ENCODE results near the gene TMEM117. TPM values are rescaled to one million over a fixed set of nuclear protein-coding genes. Genes with fewer than 3 reads are reported as not detected.
"Not testable (repeated sequence)": the region's sequence is repeated elsewhere in the genome, so short reads cannot be mapped to it uniquely, and the experiment has no call there.

The TMEM117 gene
- total RNA-seq, 1 experiment from 2014 or later: 12.0 TPM

DNA sequence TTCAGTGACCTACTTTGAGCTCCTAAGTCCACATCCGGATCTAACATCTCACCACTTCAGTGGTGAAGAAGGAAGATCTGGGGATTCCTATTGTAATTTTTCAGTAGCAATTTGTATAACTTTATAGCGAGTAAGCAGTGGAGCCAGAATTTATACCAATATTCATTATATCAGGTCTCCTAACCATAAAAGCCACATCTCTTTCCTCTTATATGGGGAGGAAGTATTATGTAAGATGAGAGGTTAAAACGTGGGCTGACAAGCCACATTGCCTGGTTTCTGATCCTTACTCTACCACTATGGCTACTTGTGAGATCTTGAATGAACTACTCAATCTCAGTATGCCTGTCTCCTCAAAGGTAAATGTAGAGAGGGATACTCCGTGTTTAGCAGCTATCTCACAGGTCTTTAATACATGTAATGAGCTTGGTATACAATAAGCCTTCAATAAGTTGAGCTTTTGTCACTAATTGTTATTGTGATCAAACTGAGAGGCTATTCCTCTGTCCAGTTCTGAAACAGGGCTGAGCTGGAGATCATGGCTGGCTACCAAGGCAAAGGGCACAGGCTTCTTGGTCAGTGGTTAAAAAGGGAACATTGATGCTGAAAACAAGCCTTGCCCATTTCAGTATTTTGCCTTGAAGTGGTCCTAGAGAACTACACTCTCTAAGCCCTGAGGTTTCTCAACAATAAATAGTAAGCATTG lies 3.3 kb upstream of the TMEM117 start:
- no peak for DNase-seq (ENCODE audit: low read depth)
- in situ Hi-C loops (cut with HindIII; ENCODE audit: low pct_unique_long_range_greater_than_20kb, low sequenced_read_pairs): no loop called here

DNA sequence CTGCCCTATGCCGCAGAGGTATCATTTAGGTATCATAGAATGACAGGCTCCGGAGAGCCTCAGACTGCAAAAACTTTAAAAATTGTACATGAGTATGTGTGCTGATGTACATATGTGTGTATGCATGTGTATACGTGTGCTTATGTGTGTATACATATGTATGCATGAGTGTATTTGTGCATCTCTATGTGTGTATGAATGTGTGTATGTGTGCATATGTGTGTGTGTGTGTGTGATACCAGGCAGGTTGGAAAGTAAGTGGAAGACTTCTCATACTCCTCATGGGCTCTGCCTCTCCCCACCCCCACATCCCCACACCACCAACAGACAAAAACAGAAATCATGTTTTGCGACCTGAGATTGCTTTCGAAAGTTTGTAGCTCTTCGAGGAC lies 621 bp upstream of the TMEM117 start:
- DNase-seq (ENCODE audit: low read depth): peak; percentile 17
- in situ Hi-C loops (cut with HindIII; ENCODE audit: low pct_unique_long_range_greater_than_20kb, low sequenced_read_pairs): no loop called here

DNA sequence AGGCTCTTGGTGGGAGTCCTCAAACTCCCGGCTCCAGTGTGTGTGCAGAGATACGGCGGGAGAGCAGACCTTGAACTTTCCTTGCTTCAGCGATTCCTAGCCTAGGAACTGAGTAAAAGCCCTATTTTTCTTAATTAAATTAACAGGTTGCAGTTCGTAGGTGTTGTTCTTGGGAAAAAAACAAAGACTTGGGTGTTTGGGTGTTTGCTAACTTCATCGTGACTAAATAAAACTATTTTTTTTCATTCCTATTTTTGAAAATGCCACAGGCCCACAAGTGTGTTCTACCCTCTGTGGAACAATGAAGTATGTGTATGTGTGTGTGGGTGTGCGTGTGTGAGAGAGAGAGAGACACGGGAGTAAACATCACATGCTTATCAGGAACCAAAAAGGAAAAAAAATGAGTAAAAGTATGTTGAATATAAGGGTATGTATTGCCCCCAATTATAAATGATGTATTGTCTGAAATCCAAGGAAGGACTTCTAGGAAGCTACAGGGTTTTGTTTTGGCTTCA lies 651 bp downstream of the TMEM117 start:
- in situ Hi-C loops (cut with HindIII; ENCODE audit: low pct_unique_long_range_greater_than_20kb, low sequenced_read_pairs): no loop called here
- DNase-seq (ENCODE audit: low read depth): no peak

DNA sequence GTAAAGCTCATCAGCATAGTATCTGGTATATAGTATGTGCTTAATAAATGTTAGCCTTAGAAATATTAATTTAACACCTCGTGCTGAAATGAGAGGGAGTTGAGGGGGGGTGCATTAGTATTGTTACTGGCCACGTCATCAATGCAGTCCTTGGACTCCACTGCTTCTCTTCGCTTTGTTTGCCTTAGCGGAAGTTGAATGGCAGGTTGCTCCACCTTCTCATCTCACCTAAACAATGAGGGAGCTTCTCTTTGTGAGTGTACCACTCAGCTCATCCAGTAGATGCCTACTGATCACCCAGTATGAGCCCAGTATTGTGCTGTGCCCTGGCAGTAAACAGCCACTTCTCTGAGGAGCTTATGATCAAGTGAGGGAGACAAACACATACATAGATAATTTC lies 4.5 kb downstream of the TMEM117 start:
- in situ Hi-C loops (cut with HindIII; ENCODE audit: low pct_unique_long_range_greater_than_20kb, low sequenced_read_pairs): no loop called here
- no peak for DNase-seq (ENCODE audit: low read depth)

DNA sequence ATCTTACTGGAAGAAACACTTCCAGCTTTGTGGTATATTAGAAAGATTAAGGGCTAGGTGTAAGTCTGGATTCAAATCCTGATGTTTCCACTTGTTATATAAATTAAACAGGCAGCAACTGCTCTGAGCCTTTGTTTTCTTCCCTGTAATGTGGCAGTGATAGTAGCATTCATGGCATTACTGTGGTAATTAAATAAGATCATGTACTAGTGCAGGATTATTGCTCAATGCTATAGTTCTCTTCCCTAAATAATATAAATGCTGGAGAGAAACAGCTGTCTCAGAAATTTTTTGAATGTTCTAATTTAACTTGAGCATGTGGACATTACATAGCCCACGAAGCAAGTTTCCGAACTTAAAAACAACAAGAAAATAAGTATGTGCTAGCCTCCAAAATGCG lies 5.4 kb downstream of the TMEM117 start:
- DNase-seq (ENCODE audit: low read depth): no peak
- in situ Hi-C loops (cut with HindIII; ENCODE audit: low pct_unique_long_range_greater_than_20kb, low sequenced_read_pairs): no loop called here

DNA sequence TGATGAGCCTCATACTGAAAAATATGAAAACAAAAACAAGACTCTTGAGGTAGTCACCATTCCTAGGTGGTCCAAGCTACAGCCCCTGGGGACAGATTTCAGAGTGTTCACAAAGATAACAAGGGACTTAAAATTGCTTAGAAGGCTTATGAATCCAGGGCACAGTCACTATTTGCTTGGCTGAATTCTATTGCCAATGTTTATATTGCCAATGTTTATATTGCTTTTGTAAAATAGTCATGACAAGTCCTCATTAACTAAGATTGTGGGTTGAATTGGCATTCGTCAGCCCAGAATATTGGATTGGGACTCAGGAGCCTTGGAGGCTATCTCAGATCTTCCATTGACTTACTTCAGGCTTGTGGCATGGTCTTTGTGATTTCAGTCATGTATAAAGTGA lies 6.4 kb downstream of the TMEM117 start:
- DNase-seq (ENCODE audit: low read depth): no peak
- in situ Hi-C loops (cut with HindIII; ENCODE audit: low pct_unique_long_range_greater_than_20kb, low sequenced_read_pairs): no loop called here

DNA sequence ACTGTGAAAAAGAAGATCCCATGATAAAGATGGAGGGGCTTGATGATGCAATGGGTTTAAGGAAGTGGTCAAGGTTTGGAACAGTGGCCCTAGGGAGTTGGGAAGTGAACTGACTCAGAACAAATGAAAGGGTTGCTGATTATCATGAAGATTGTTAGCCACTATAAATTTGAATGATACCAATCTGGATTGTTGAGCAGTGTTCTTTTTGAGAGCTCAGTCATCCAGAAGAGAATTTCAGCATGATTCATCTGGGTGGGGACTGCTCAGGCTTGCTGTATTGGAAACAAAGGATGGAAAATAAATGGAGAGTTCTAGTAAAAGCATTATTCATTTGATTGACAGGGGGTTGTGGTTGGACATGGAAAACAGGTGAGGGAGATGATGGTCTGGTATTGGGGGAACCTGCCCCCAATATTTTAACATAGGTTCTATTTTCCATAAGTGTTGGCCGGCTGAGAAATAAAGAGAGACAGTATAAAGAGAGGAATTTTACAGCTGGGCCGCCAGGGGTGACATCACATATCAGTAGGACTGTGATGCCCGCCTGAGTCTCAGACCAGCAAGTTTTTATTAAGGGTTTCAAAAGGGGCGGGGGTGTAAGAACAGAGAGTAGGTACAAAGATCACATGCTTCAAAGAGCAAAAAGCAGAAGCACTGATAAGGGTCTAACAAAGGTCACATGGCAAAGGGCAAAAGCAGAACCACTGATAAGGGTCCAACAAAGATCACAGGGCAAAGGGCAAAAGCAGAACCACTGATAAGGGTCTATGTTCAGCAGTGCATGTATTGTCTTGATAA lies 11.7 kb downstream of the TMEM117 start:
- in situ Hi-C loops (cut with HindIII; ENCODE audit: low pct_unique_long_range_greater_than_20kb, low sequenced_read_pairs): not testable (repeated sequence)
- DNase-seq (ENCODE audit: low read depth): peak; percentile 76

DNA sequence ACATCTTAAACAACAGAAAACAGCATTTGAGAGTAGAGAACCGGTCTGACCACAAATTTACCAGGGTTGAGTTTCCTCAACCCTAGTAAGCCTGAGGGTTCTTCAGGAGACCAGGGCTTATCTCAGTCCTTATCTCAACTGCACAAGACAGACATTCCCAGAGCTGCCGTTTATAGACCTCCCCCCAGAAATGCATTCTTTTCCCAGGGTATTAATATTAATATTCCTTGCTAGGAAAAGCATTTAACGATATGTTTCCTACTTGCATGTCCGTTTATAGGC lies 12.3 kb downstream of the TMEM117 start:
- in situ Hi-C loops (cut with HindIII; ENCODE audit: low pct_unique_long_range_greater_than_20kb, low sequenced_read_pairs): no loop called here
- no peak for DNase-seq (ENCODE audit: low read depth)

DNA sequence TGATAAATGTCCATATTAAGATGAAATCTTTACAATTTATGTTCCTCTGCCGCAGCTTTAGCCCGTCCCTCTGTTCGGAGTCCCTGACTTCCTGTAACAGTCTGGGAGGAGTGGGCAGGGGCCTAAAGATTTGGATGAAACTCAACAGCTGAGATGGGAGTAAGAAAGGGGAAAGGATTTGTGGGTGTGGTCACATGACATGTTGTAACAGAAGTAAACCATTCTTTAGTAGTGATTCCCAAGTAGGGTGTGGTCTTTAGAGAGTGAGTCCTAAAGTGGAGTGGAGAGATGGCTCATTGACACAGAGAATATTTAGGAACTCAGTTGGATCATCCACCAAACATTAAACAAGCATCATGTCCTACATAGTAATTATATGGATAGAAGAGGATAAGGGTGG lies 12.9 kb downstream of the TMEM117 start:
- DNase-seq (ENCODE audit: low read depth): no peak
- in situ Hi-C loops (cut with HindIII; ENCODE audit: low pct_unique_long_range_greater_than_20kb, low sequenced_read_pairs): no loop called here

DNA sequence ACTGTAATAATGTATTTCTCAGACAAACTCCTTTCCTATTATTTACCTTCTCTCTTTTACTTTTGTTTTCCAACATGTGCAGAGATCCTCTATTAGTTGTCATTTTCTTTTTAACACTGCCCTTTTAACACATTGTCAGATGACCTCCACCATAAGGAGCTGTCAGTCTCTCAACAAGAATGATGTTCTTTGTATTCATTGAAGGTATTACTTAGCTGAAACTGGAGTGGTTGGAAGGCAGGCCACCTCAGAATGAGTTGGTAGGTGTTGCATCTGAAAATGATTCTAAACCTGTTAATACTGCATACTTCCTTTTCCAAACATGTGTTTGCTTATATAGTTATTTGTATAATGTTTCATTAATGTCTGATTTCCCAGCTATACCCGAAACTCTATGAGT lies 16.9 kb downstream of the TMEM117 start:
- DNase-seq (ENCODE audit: low read depth): no peak
- in situ Hi-C loops (cut with HindIII; ENCODE audit: low pct_unique_long_range_greater_than_20kb, low sequenced_read_pairs): no loop called here

DNA sequence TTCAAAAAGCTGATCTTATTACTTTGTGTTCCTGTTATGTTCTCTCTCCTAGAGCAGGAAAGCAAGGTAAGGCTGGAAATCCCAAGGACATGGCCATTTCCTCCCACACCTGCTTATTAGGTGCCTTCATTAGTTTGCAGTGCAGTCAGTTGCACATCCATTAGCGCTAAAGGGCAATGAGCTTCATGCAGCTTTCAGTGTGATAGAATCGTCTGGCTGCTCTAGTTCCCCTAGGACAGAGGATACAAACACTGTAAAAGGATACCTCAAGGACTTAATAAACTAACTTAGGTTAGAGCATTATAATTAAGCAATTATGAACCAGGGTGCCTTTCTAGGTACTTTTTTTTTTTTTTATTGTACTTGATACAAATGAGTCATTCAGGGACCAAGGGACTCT lies 21.1 kb downstream of the TMEM117 start:
- no peak for DNase-seq (ENCODE audit: low read depth)

DNA sequence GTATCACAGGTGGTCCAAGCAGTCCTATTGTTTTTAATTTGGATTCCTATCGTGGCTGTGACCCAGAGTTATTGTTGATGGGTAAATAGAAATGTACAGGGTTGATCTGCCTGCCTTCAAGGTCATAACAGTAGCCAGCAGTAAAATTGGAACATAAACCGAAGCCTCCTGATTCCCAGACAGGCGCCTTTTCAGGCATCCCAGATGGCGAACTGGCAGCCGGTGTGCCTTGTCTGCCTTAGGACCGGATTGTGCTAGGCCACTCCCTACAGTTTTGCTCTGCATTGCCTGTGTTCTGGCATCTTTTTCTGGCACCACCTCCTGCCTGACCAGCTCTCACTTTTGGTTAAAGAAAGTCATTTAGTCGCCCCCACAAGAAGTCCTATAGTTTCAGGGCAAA lies 22.2 kb downstream of the TMEM117 start:
- in situ Hi-C loops (cut with HindIII; ENCODE audit: low pct_unique_long_range_greater_than_20kb, low sequenced_read_pairs): no loop called here
- no peak for DNase-seq (ENCODE audit: low read depth)

More for the DNA sequence above, 21.1 kb downstream of the TMEM117 start:
- in situ Hi-C loops (cut with HindIII; ENCODE audit: low pct_unique_long_range_greater_than_20kb, low sequenced_read_pairs): no loop called here

DNA sequence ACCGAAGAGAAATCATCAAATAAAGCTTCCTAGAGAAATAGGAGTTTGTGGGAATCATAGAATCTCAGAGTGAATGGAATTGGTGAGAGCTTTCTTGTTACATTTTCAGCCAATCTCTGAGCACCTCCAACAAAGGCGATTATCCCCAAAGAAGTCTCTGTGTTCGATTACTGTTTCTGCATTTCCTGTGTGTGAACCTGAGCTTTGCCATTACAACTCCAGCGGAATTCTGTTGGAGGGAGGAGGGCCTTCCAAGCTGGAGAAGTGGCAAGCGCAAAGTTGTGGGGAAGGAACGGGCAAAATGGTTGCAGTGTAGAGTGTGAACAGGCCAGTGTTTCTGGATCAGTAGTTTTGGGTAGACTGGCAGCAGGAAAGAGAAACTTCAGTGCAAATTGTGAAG lies 23.1 kb downstream of the TMEM117 start:
- in situ Hi-C loops (cut with HindIII; ENCODE audit: low pct_unique_long_range_greater_than_20kb, low sequenced_read_pairs): no loop called here
- DNase-seq (ENCODE audit: low read depth): no peak

DNA sequence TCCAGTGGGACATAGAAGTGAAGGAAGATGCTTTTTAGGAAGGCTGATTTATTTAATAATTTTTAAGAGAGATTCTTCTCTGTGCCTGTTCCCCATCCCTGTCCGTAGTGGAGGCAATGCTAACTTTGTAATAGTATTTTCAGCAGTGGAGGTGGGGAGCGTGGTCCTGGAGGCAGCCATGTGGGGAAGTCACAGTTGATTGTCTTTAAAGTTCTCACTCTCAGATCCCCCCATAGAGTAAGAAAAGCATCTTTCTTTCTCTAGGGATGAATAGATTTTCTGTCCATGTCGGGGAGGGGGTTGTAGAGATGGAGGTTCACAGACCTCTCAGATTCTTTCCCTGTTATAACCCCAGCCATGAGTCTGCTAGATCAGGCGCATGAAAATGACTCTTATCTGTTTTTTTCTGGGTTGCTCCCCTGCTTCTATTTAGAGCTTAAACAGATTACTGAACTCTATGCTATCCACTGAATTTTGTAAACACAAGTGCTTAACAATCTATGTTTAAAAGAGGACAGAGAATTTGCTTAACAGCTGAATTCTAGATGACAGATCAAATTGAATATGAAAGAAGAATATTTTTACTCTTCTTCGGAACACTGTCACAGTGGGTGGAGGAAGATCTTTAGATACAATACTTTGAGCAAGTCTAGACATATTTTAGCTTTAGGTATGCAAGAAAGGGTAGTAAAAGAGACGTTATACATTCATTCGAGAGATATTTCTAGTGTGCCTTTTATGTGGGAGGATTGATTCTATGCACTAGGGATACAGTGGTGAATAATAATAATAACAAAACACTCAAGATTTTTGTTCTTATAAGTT lies 25.3 kb downstream of the TMEM117 start:
- in situ Hi-C loops (cut with HindIII; ENCODE audit: low pct_unique_long_range_greater_than_20kb, low sequenced_read_pairs): no loop called here
- DNase-seq (ENCODE audit: low read depth): no peak

DNA sequence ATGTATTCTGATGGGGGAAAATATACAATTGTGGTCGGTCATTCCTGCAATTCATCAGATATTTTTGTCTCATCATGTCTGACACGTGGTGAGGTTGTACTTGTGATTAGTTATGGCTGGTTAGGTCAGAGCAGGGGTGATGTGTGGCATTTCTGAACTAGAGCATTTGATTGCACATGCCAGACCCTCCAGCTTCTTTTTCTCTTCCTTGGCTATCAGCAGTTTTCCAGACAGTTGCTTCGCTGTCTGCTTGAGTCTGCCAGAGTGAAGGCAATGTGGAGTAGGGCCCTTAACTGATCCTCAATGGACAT lies 25.9 kb downstream of the TMEM117 start:
- in situ Hi-C loops (cut with HindIII; ENCODE audit: low pct_unique_long_range_greater_than_20kb, low sequenced_read_pairs): no loop called here

DNA sequence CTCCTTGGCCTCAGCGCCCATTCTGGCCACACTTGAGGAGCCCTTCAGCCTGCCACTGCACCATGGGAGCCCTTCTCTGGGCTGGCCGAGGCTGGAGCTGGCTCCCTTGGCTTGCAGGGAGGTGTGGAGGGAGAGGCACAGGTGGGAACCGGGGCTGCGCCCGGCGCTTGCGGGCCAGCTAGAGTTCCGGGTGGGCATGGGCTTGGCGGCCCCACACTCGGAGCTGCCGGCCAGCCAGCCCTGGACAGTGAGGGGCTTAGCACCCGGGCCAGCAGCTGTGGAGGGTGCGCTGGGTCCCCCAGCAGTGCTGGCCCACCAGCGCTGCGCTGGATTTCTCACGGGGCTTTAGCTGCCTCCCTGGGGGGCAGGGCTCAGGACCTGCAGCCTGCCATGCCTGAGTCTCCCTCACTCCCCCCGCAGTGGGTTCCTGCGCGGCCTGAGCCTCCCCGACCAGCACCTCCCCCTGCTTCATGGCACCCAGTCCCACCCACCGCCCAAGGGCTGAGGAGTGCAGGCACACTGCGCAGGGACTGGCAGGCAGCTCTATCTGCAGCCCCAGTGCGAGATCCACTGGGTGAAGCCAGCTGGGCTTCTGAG lies 28.0 kb downstream of the TMEM117 start:
- in situ Hi-C loops (cut with HindIII; ENCODE audit: low pct_unique_long_range_greater_than_20kb, low sequenced_read_pairs): no loop called here
- DNase-seq (ENCODE audit: low read depth): no peak

More for the DNA sequence above, 25.9 kb downstream of the TMEM117 start:
- no peak for DNase-seq (ENCODE audit: low read depth)

DNA sequence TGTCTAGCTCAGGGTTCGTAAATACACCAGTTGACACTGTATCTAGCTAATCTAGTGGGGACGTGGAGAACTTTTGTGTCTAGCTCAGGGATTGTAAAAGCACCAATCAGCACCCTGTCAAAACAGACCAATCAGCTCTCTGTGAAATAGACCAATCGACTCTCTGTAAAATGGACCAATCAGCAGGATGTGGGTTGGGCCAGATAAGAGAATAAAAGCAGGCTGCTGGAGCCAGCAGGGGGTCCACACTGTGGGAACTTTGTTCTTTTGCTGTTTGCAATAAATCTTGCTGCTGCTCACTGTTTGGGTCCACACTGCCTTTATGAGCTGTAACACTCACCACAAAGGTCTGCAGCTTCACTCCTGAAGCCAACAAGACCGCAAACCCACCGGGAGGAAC lies 28.7 kb downstream of the TMEM117 start:
- in situ Hi-C loops (cut with HindIII; ENCODE audit: low pct_unique_long_range_greater_than_20kb, low sequenced_read_pairs): not testable (repeated sequence)

DNA sequence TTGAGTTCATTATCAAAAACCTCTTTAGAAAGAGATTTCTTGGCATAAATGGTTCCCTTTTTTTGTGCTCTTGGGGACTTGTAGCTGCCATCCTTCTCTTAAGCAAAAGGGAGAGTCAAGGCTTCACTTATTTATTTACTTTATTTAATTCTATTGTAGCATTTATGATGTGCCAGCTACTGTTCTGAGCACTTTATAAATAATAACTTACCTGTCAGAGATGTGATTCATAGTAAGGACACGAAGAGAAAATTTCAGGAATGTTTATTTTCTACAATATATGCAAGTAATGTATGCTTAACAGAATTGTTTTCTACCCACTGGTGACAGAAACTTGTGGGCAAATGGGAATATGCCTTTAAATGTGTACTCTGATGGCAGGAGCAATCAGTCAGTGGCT lies 33.3 kb downstream of the TMEM117 start:
- in situ Hi-C loops (cut with HindIII; ENCODE audit: low pct_unique_long_range_greater_than_20kb, low sequenced_read_pairs): no loop called here
- no peak for DNase-seq (ENCODE audit: low read depth)

More for the DNA sequence above, 28.7 kb downstream of the TMEM117 start:
- not testable (repeated sequence) for DNase-seq (ENCODE audit: low read depth)

DNA sequence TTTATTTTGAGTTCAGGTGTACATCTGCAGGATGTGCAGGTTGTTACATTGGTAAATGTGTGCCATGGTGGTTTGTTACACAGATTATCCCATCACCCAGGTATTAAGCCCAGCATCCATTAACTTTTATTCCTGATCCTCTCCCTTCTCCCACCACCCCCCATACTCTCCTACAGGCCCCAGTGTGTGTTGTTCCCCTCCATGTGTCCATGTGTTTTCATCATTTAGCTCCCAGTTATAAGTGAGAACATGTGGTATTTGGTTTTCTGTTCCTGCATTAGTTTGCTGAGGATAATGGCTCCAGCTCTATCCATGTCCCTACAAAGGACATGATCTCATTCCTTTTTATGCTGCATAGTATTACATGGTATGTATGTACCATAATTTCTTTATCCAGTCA lies 33.9 kb downstream of the TMEM117 start:
- in situ Hi-C loops (cut with HindIII; ENCODE audit: low pct_unique_long_range_greater_than_20kb, low sequenced_read_pairs); DNase-seq (ENCODE audit: low read depth): not testable (repeated sequence)

All from Caki2 (cell line).